GM23248 (cell line): Measurements from ENCODE around the gene BAIAP2. TPM values are rescaled to one million over a fixed set of nuclear protein-coding genes. Genes with fewer than 3 reads are reported as not detected.

Source experiments
- DNase-seq: peaks from one replicate; pipeline ENCODE4 v3.0.0-alpha.2; 2015
- H2AFZ ChIP-seq: fragments of 200-600 bp; sonication (generic); 2 replicates; pipeline ENCODE4 v1.6.1; 2016; ENCODE audit warnings: antibody characterized with exemption
- H3F3A ChIP-seq: fragments of 200-600 bp; sonication (generic); 2 replicates; pipeline ENCODE4 v1.6.1; 2016; ENCODE audit warnings: mild to moderate bottlenecking, antibody characterized with exemption, mixed run types; ENCODE audit not compliant: insufficient read depth
- H3K27ac ChIP-seq: fragments of 200-600 bp; sonication (generic); 2 replicates; pipeline ENCODE4 v1.5.1; 2016; ENCODE audit warnings: mild to moderate bottlenecking
- H3K27me3 ChIP-seq: fragments of 200-600 bp; sonication (generic); replicated peaks from 2 replicates; pipeline ENCODE4 v1.6.1; 2016; ENCODE audit warnings: mild to moderate bottlenecking; ENCODE audit not compliant: insufficient read depth
- H3K36me3 ChIP-seq: fragments of 200-600 bp; sonication (generic); 2 replicates; pipeline ENCODE4 v1.6.1; 2016; ENCODE audit warnings: low read depth, mild to moderate bottlenecking
- H3K4me1 ChIP-seq: fragments of 200-600 bp; sonication (generic); 2 replicates; pipeline ENCODE4 v1.6.1; 2016; ENCODE audit warnings: mild to moderate bottlenecking; ENCODE audit not compliant: insufficient read depth
- H3K4me2 ChIP-seq: fragments of 200-600 bp; sonication (generic); one replicate; pipeline ENCODE4 v1.6.1; 2016; ENCODE audit warnings: mild to moderate bottlenecking; ENCODE audit not compliant: unreplicated experiment
- H3K4me3 ChIP-seq: fragments of 200-600 bp; sonication (generic); 2 replicates; pipeline ENCODE4 v1.5.1; 2016; ENCODE audit warnings: mild to moderate bottlenecking
- H3K79me2 ChIP-seq: fragments of 200-600 bp; sonication (generic); 2 replicates; pipeline ENCODE4 v1.6.1; 2016; ENCODE audit warnings: mild to moderate bottlenecking; ENCODE audit not compliant: insufficient read depth
- H3K9ac ChIP-seq: fragments of 200-600 bp; sonication (generic); 2 replicates; pipeline ENCODE4 v1.6.1; 2016; ENCODE audit warnings: mild to moderate bottlenecking
- H3K9me2 ChIP-seq: fragments of 200-600 bp; sonication (generic); 2 replicates; pipeline ENCODE4 v1.6.1; 2016; ENCODE audit warnings: mixed run types, mild to moderate bottlenecking, moderate library complexity; ENCODE audit not compliant: insufficient read depth
- H3K9me3 ChIP-seq: fragments of 200-600 bp; sonication (generic); one replicate; pipeline ENCODE4 v1.6.1; 2017; ENCODE audit warnings: low read depth
- H4K20me1 ChIP-seq: fragments of 200-600 bp; sonication (generic); 2 replicates; pipeline ENCODE4 v1.6.0; 2016; ENCODE audit not compliant: insufficient read depth
- EZH2 ChIP-seq: fragments of 200-600 bp; sonication (generic); IDR thresholded peaks from 2 replicates; pipeline ENCODE4 v1.6.1; 2018; ENCODE audit warnings: antibody characterized with exemption, mild to moderate bottlenecking; ENCODE audit not compliant: insufficient read depth, poor library complexity, severe bottlenecking
- EZH2phosphoT487 ChIP-seq: fragments of 200-600 bp; sonication (generic); IDR thresholded peaks from 2 replicates; pipeline ENCODE4 v1.6.1; 2018; ENCODE audit warnings: antibody characterized with exemption, moderate library complexity, mild to moderate bottlenecking, low read depth; ENCODE audit not compliant: insufficient read depth
- WGBS, 2 experiments: methylation state at CpG; one replicate each; pipeline ENCODE4 v1.1.6; 2015 to 2017; ENCODE audit warnings: low lambda C conversion rate in 2 of 2, low coverage in 1 of 2; ENCODE audit errors: missing lambda C conversion rate in 2 of 2; 5-methylcytosine and 5-hydroxymethylcytosine counted together
- in situ Hi-C: fragments of 300-500 bp; cut with MboI; formaldehyde crosslinking; loops from 2 replicates; pipeline ENCODE4 v1.15.0; 2020
- polyA plus RNA-seq: library from polyadenylated mRNA; unstranded; fragments of >200 nt; fragmentation: Nextera tagmentation; extraction: Ambion mirVana; gene quantifications from 2 replicates; pipeline ENCODE4 v1.2.1, GENCODE V29; 2016
- total RNA-seq: library from RNA; depleted of rRNA; stranded (reverse); fragments of >200 nt; shearing (Covaris generic); gene quantifications from 2 replicates; pipeline ENCODE4 v1.2.3, GENCODE V29; 2014

The BAIAP2 gene
- total and polyA plus RNA-seq, 2 experiments from 2014 or later: 28.2 to 31.7 TPM

GRCh38 chr17:81019563-81020442 lies 15.1 kb upstream of the BAIAP2 start:
- Histone ChIP-seq H3K9ac (no peak overlapping the region), H4K20me1 (no peaks in the 10 kb centered on the region), H3K4me2 (no peak overlapping the region), H2AFZ (no peak overlapping the region), H3F3A (peaks cover 7% of the 10 kb centered on the region), H3K27ac (no peak overlapping the region), H3K9me3 (no peaks in the 10 kb centered on the region), H3K4me1 (peaks cover 19% of the 10 kb centered on the region), H3K4me3 (no peak overlapping the region), H3K9me2 (no peaks in the 10 kb centered on the region), H3K36me3 (no peaks in the 10 kb centered on the region), H3K79me2 (no peaks in the 10 kb centered on the region), H3K27me3 (0 out of 2 replicates have a peak, but pooled peaks cover 3% of the 10 kb centered on the region)
- TF ChIP-seq EZH2phosphoT487 (no peak), EZH2 (no peak)
- no peak for DNase-seq
- WGBS, 2 experiments: 88 to 91% methylated on average over 23 to 24 of the region's 24 CpGs
- in situ Hi-C loops: no loop called here

- peak overlapping the region; percentile 41 for H3K4me2 ChIP-seq
- peaks cover 7% of the 10 kb centered on the region for H3F3A ChIP-seq
- H4K20me1 ChIP-seq: no peaks in the 10 kb centered on the region
- H3K9me3 ChIP-seq: no peaks in the 10 kb centered on the region
- no peak for DNase-seq
- H2AFZ ChIP-seq: peak overlapping the region; percentile 52
- no peaks in the 10 kb centered on the region for H3K79me2 ChIP-seq
- peaks cover 19% of the 10 kb centered on the region for H3K4me1 ChIP-seq
- H3K27me3 ChIP-seq: 0 out of 2 replicates have a peak, but pooled peaks cover 9% of the 10 kb centered on the region
- H3K9ac ChIP-seq: peak overlapping the region; percentile 67
- H3K9me2 ChIP-seq: no peaks in the 10 kb centered on the region
- 80 to 82% methylated on average over 11 of the region's 11 CpGs for WGBS, 2 experiments
- no peak overlapping the region for H3K4me3 ChIP-seq
- in situ Hi-C loops: no loop called here
- peak overlapping the region; percentile 69; the same call in 1 of the 2 replicates for H3K27ac ChIP-seq
- H3K36me3 ChIP-seq: no peaks in the 10 kb centered on the region
- TF ChIP-seq EZH2phosphoT487 (no peak), EZH2 (no peak)
Measured at GRCh38 chr17:81020443-81020766, 14.5 kb upstream of the BAIAP2 start.

- H3K27me3 ChIP-seq: peaks cover 13% of the 10 kb centered on the region
- no peak overlapping the region for H3K4me3 ChIP-seq
- H3K4me1 ChIP-seq: peaks cover 19% of the 10 kb centered on the region
- peak overlapping the region; percentile 69 for H3K27ac ChIP-seq
- no peaks in the 10 kb centered on the region for H3K9me2 ChIP-seq
- peak overlapping the region; percentile 67 for H3K9ac ChIP-seq
- in situ Hi-C loops: no loop called here
- no peaks in the 10 kb centered on the region for H3K36me3 ChIP-seq
- peaks cover 7% of the 10 kb centered on the region for H3F3A ChIP-seq
- peak; percentile 91 for DNase-seq
- no peak for TF ChIP-seq EZH2phosphoT487
- no peak for TF ChIP-seq EZH2
- no peaks in the 10 kb centered on the region for H3K9me3 ChIP-seq
- H2AFZ ChIP-seq: peak overlapping the region; percentile 52
- 17 to 22% methylated on average over 17 to 24 of the region's 24 CpGs for WGBS, 2 experiments
- H3K4me2 ChIP-seq: peak overlapping the region; percentile 41
- no peaks in the 10 kb centered on the region for H4K20me1 ChIP-seq
- H3K79me2 ChIP-seq: no peaks in the 10 kb centered on the region
Measured at GRCh38 chr17:81020767-81021497, 14.0 kb upstream of the BAIAP2 start.

GRCh38 chr17:81021531-81022343 lies 13.2 kb upstream of the BAIAP2 start:
- WGBS, 2 experiments: 92 to 93% methylated on average over 19 of the region's 19 CpGs
- Histone ChIP-seq H3K36me3 (no peaks in the 10 kb centered on the region), H3K27ac (peak overlapping the region; percentile 69; the same call in 1 of the 2 replicates), H3K27me3 (peaks cover 21% of the 10 kb centered on the region), H3F3A (peaks cover 7% of the 10 kb centered on the region), H3K79me2 (no peaks in the 10 kb centered on the region), H3K4me2 (no peak overlapping the region), H3K9me3 (no peaks in the 10 kb centered on the region), H4K20me1 (no peaks in the 10 kb centered on the region), H3K4me3 (no peak overlapping the region), H3K9me2 (no peaks in the 10 kb centered on the region), H3K9ac (peak overlapping the region; percentile 67), H3K4me1 (peaks cover 19% of the 10 kb centered on the region), H2AFZ (no peak overlapping the region)
- TF ChIP-seq EZH2: no peak
- TF ChIP-seq EZH2phosphoT487: no peak
- no peak for DNase-seq
- in situ Hi-C loops: no loop called here
